IMR-90 (cell line): Measurements from ENCODE around the gene PPT2. TPM values are rescaled to one million over a fixed set of nuclear protein-coding genes. Genes with fewer than 3 reads are reported as not detected.

ENCODE experiments used
- ATAC-seq: fragments of 200-7000 bp; cut with Tn5 transposase; 2 replicates; pipeline ENCODE4 v1.9.1; 2020; ENCODE audit warnings: low read depth, mild to moderate bottlenecking, moderate library complexity
- BruUV-seq: library from RNA; stranded (reverse); fragments of 400-500 nt; replicated peaks from 2 replicates; lab custom pipeline; 2021; lab: Mats Ljungman, UMichigan
- CTCF ChIA-PET: fragments of 300-600 bp; formaldehyde crosslinking; extraction: SDS; loops from one replicate; lab custom pipeline; 2021; ENCODE audit warnings: antibody characterized with exemption; lab: Yijun Ruan, JAX
- POLR2A ChIA-PET: fragments of 300-600 bp; sonication (Branson Sonifier 250); formaldehyde crosslinking; loops from one replicate; lab custom pipeline; 2022; ENCODE audit warnings: antibody characterized with exemption; ENCODE audit not compliant: unreplicated experiment; lab: Charles Lee
- DNase-seq: peaks from one replicate; pipeline ENCODE4 v3.0.0; 2013
- H2AFZ ChIP-seq: replicated peaks from 2 replicates; pipeline ENCODE3; 2013; ENCODE audit warnings: low read length, mild to moderate bottlenecking; ENCODE audit not compliant: poor library complexity
- H2AK5ac ChIP-seq: 2 replicates; pipeline ENCODE4 v1.6.1; 2013; ENCODE audit warnings: low read depth, low read length, inconsistent platforms
- H2AK9ac ChIP-seq: replicated peaks from 2 replicates; pipeline ENCODE3; 2013; ENCODE audit warnings: mild to moderate bottlenecking, low read depth, low read length, moderate library complexity; ENCODE audit not compliant: poor library complexity
- H2BK120ac ChIP-seq: 2 replicates; pipeline ENCODE4 v1.6.1; 2013; ENCODE audit warnings: low read depth, low read length, inconsistent platforms
- H2BK15ac ChIP-seq: 3 replicates; pipeline ENCODE4 v1.6.1; 2013; ENCODE audit warnings: low read depth, low read length, inconsistent platforms
- H2BK20ac ChIP-seq: 2 replicates; pipeline ENCODE4 v1.6.1; 2013; ENCODE audit warnings: low read depth, mild to moderate bottlenecking, inconsistent platforms, low read length, moderate library complexity
- H2BK5ac ChIP-seq: 2 replicates; pipeline ENCODE4 v1.6.1; 2013; ENCODE audit warnings: mild to moderate bottlenecking, low read depth, low read length, inconsistent platforms; ENCODE audit not compliant: poor library complexity, severe bottlenecking
- H3K14ac ChIP-seq: replicated peaks from 2 replicates; pipeline ENCODE4 v1.6.1; 2013; ENCODE audit warnings: low read depth, low read length, inconsistent platforms
- H3K18ac ChIP-seq: 2 replicates; pipeline ENCODE4 v1.6.1; 2013; ENCODE audit warnings: low read depth, low read length, control low read depth
- H3K23ac ChIP-seq: 2 replicates; pipeline ENCODE4 v1.6.1; 2013; ENCODE audit warnings: low read depth, low read length, inconsistent platforms
- H3K27ac ChIP-seq: 2 replicates; pipeline ENCODE4 v1.5.1; 2013; ENCODE audit warnings: mild to moderate bottlenecking, control low read depth, low read length; ENCODE audit not compliant: insufficient read depth
- H3K27me3 ChIP-seq: 2 replicates; pipeline ENCODE4 v1.6.1; 2013; ENCODE audit warnings: low read length; ENCODE audit not compliant: control insufficient read depth, insufficient read depth
- H3K36me3 ChIP-seq: 2 replicates; pipeline ENCODE4 v1.6.1; 2013; ENCODE audit warnings: low read length, mixed read lengths; ENCODE audit not compliant: control insufficient read depth, insufficient read depth
- H3K4ac ChIP-seq: 2 replicates; pipeline ENCODE4 v1.6.1; 2013; ENCODE audit warnings: low read depth, low read length, inconsistent platforms
- H3K4me1 ChIP-seq: 2 replicates; pipeline ENCODE4 v1.6.1; 2013; ENCODE audit warnings: low read length, mixed read lengths; ENCODE audit not compliant: control insufficient read depth, insufficient read depth
- H3K4me2 ChIP-seq: 2 replicates; pipeline ENCODE4 v1.6.1; 2013; ENCODE audit warnings: low read depth, mild to moderate bottlenecking, control low read depth, low read length, moderate library complexity
- H3K4me3 ChIP-seq: 2 replicates; pipeline ENCODE4 v1.5.1; 2013; ENCODE audit warnings: low read depth, mild to moderate bottlenecking, control low read depth, low read length, moderate library complexity; ENCODE audit not compliant: insufficient read depth
- H3K56ac ChIP-seq: 2 replicates; pipeline ENCODE4 v1.6.1; 2013; ENCODE audit warnings: low read length, inconsistent platforms; ENCODE audit not compliant: insufficient read depth; ENCODE audit errors: extremely low read depth
- H3K79me1 ChIP-seq, 2 experiments: 2 replicates each; pipeline ENCODE4 v1.6.1; 2013; ENCODE audit warnings: low read length in 2 of 2, inconsistent platforms in 1 of 2, low read depth in 1 of 2
- H3K9ac ChIP-seq: 2 replicates; pipeline ENCODE4 v1.6.1; 2013; ENCODE audit warnings: low read depth, low read length, control low read depth
- H3K9me1 ChIP-seq: 2 replicates; pipeline ENCODE4 v1.6.1; 2013; ENCODE audit warnings: low read length, inconsistent platforms; ENCODE audit not compliant: insufficient read depth
- H3K9me3 ChIP-seq: 2 replicates; pipeline ENCODE4 v1.6.1; 2013; ENCODE audit warnings: low read length; ENCODE audit not compliant: control insufficient read depth, insufficient read depth
- H4K20me1 ChIP-seq: 2 replicates; pipeline ENCODE4 v1.6.1; 2013; ENCODE audit warnings: low read length, inconsistent platforms; ENCODE audit not compliant: insufficient read depth
- H4K5ac ChIP-seq: 2 replicates; pipeline ENCODE4 v1.6.1; 2013; ENCODE audit warnings: mild to moderate bottlenecking, low read depth, low read length, control low read depth
- H4K8ac ChIP-seq, 2 experiments: 2 replicates each; pipeline ENCODE4 v1.6.1; 2013; ENCODE audit warnings: low read depth in 2 of 2, low read length in 2 of 2, control low read depth in 1 of 2, inconsistent platforms in 1 of 2
- H4K91ac ChIP-seq: 2 replicates; pipeline ENCODE4 v1.6.1; 2013; ENCODE audit warnings: low read depth, low read length, inconsistent platforms; ENCODE audit not compliant: insufficient read depth
- BHLHE40 ChIP-seq: fragments of 150-350 bp; IDR thresholded peaks from 2 replicates; pipeline ENCODE4 v1.6.1; 2016; ENCODE audit warnings: mild to moderate bottlenecking, low read depth, low read length
- CEBPB ChIP-seq: IDR thresholded peaks from 2 replicates; pipeline ENCODE4 v1.6.1; 2012; ENCODE audit warnings: low read depth, low read length, improper control_type of control experiment
- CHD1 ChIP-seq: IDR thresholded peaks from 2 replicates; pipeline ENCODE4 v1.6.1; 2012; ENCODE audit warnings: low read depth, low read length, improper control_type of control experiment
- CTCF ChIP-seq: conservative IDR thresholded peaks from 2 replicates; pipeline ENCODE4 v1.5.1; 2012; ENCODE audit warnings: mild to moderate bottlenecking, low read depth, low read length, improper control_type of control experiment
- ELK1 ChIP-seq: fragments of 150-350 bp; IDR thresholded peaks from 2 replicates; pipeline ENCODE4 v1.6.1; 2016; ENCODE audit warnings: low read depth, mild to moderate bottlenecking, low read length, moderate library complexity, borderline replicate concordance
- FOS ChIP-seq: fragments of 150-350 bp; IDR thresholded peaks from 2 replicates; pipeline ENCODE4 v1.6.1; 2016; ENCODE audit warnings: low read depth, low read length
- MAFK ChIP-seq: IDR thresholded peaks from 2 replicates; pipeline ENCODE4 v1.6.1; 2012; ENCODE audit warnings: low read depth, low read length, improper control_type of control experiment
- MAZ ChIP-seq: IDR thresholded peaks from 2 replicates; pipeline ENCODE4 v1.6.1; 2012; ENCODE audit warnings: low read depth, mild to moderate bottlenecking, low read length, improper control_type of control experiment, moderate library complexity, borderline replicate concordance
- MXI1 ChIP-seq: IDR thresholded peaks from 2 replicates; pipeline ENCODE4 v1.6.1; 2012; ENCODE audit warnings: low read depth, mild to moderate bottlenecking, low read length, moderate library complexity, borderline replicate concordance
- NFE2L2 ChIP-seq: fragments of 150-350 bp; IDR thresholded peaks from 2 replicates; pipeline ENCODE4 v1.6.1; 2016; ENCODE audit warnings: low read depth, mild to moderate bottlenecking, low read length
- POLR2A ChIP-seq: IDR thresholded peaks from 2 replicates; pipeline ENCODE4 v1.6.1; 2012; ENCODE audit warnings: mild to moderate bottlenecking, low read depth, low read length
- RAD21 ChIP-seq: IDR thresholded peaks from 2 replicates; pipeline ENCODE4 v1.6.1; 2012; ENCODE audit warnings: low read length, improper control_type of control experiment
- RCOR1 ChIP-seq: IDR thresholded peaks from 2 replicates; pipeline ENCODE4 v1.6.1; 2012; ENCODE audit warnings: mild to moderate bottlenecking, low read length, improper control_type of control experiment; ENCODE audit not compliant: insufficient replicate concordance
- RFX5 ChIP-seq: IDR thresholded peaks from 2 replicates; pipeline ENCODE4 v1.8.0; 2012; ENCODE audit warnings: low read depth, mild to moderate bottlenecking, low read length, moderate library complexity
- SMC3 ChIP-seq: fragments of 150-350 bp; IDR thresholded peaks from 2 replicates; pipeline ENCODE4 v1.6.1; 2016; ENCODE audit warnings: low read depth, mild to moderate bottlenecking, antibody characterized with exemption, low read length, moderate library complexity
- USF2 ChIP-seq: fragments of 150-350 bp; IDR thresholded peaks from 2 replicates; pipeline ENCODE4 v1.6.1; 2017; ENCODE audit warnings: mild to moderate bottlenecking, antibody characterized with exemption, low read length, low read depth
- dilution Hi-C: fragments of 300-500 bp; cut with HindIII; formaldehyde crosslinking; loops from one replicate; pipeline ENCODE4 v1.14.3; 2018; ENCODE audit warnings: low sequenced_read_pairs; ENCODE audit not compliant: unreplicated experiment
- in situ Hi-C: fragments of 300-500 bp; cut with MboI; formaldehyde crosslinking; loops from 3 replicates; pipeline ENCODE4 v1.14.3; 2019; ENCODE audit warnings: low sequenced_read_pairs, inconsistent platforms, mixed read lengths
- intact Hi-C: fragments of 100-400 bp; cut with micrococcal nuclease; formaldehyde crosslinking; loops from 2 replicates; pipeline ENCODE4 v1.10.0; 2022
- polyA plus RNA-seq, 3 experiments: library from polyadenylated mRNA; depleted of rRNA; stranded (reverse); fragments of >200 nt; gene quantifications; 2 replicates each; pipeline ENCODE4 v1.2.3, GENCODE V29; 2012; ENCODE audit warnings: low replicate concordance in 1 of 3
- total RNA-seq: library from RNA; depleted of rRNA; stranded (reverse); fragments of >200 nt; gene quantifications from 2 replicates; pipeline ENCODE4 v1.2.3, GENCODE V29; 2012

Gene PPT2
- total and polyA plus RNA-seq, 2 of the 4 experiments (the other 2 are of a cell fraction) = 3.2 to 16.2 TPM

- H3K79me1 ChIP-seq = no peaks in the 10 kb centered on the region
- TF ChIP-seq USF2 (no peak), MXI1 (no peak), RCOR1 (no peak), CTCF (no peak), MAFK (no peak), CEBPB (no peak), FOS (no peak), RAD21 (no peak), BHLHE40 (no peak), CHD1 (no peak), POLR2A (no peak), NFE2L2 (no peak), ELK1 (no peak), RFX5 (no peak), SMC3 (no peak), MAZ (no peak)
- no peak within 1 kb of the TSS for H2BK5ac ChIP-seq
- ATAC-seq (no peak), DNase-seq (no peak)
- no peak within 1 kb of the TSS for H3K4me3 ChIP-seq
- no peaks in the 10 kb centered on the region for H4K20me1 ChIP-seq
- peak within 1 kb of the TSS; percentile 61 for H2AK9ac ChIP-seq
- H3K9ac ChIP-seq = no peak within 1 kb of the TSS
- ChIA-PET POLR2A (no interaction called here), CTCF (no interaction called here)
- H3K9me3 ChIP-seq = no peaks in the 10 kb centered on the region
- H3K27ac ChIP-seq = no peak within 1 kb of the TSS
- H2BK120ac ChIP-seq = no peak within 1 kb of the TSS
- H2BK15ac ChIP-seq = no peak within 1 kb of the TSS
- no TSS peak for BruUV-seq
- H3K27me3 ChIP-seq = no peaks in the 10 kb centered on the region
- H4K5ac ChIP-seq = no peak within 1 kb of the TSS
- H3K36me3 ChIP-seq = peaks cover 45% of the 10 kb centered on the region
- intact Hi-C loops (no loop called here), in situ Hi-C loops (no loop called here), dilution Hi-C loops (no loop called here)
- no peak within 1 kb of the TSS for H3K23ac ChIP-seq
- H2BK20ac ChIP-seq = no peak within 1 kb of the TSS
- no peak within 1 kb of the TSS for H3K56ac ChIP-seq
- H3K4me2 ChIP-seq = no peak within 1 kb of the TSS
- no peak within 1 kb of the TSS for H4K8ac ChIP-seq
- no peak within 1 kb of the TSS for H2AK5ac ChIP-seq
- no peak within 1 kb of the TSS for H2AFZ ChIP-seq
- H3K18ac ChIP-seq = no peak within 1 kb of the TSS
- peaks cover 3% of the 10 kb centered on the region; the same call in 1 of the 2 replicates for H3K9me1 ChIP-seq
- no peak within 1 kb of the TSS for H3K14ac ChIP-seq
- no peaks in the 10 kb centered on the region for H3K4me1 ChIP-seq
- H4K91ac ChIP-seq = no peak within 1 kb of the TSS
- H3K4ac ChIP-seq = no peak within 1 kb of the TSS
Measured at GRCh38 chr6:32164295-32164694, 10.4 kb downstream of the PPT2 start, which contains the start of gene EGFL8. TSS of gene EGFL8 (plus strand) at chr6:32164595. CDS start at chr6:32166166, 1,571 bp downstream.
